Prostate gland (tissue), 2 donors: ENCODE data around the gene TMEM271. TPM values are rescaled to one million over a fixed set of nuclear protein-coding genes. Genes with fewer than 3 reads are reported as not detected.
"Not testable (repeated sequence)": the region's sequence is repeated elsewhere in the genome, so short reads cannot be mapped to it uniquely, and the experiment has no call there.

ENCODE experiments used
- DNase-seq: peaks from one replicate; pipeline ENCODE4 v3.0.0-alpha.2; 2019; ENCODE audit warnings: low spot score
- H3K27ac ChIP-seq, 2 donors: fragments of 200-600 bp; sonication (generic); 2 replicates each; pipeline ENCODE4 v1.5.1; 2017 to 2019
- H3K27me3 ChIP-seq: fragments of 200-600 bp; sonication (generic); replicated peaks from 2 replicates; pipeline ENCODE4 v1.5.1; 2019; ENCODE audit not compliant: insufficient read depth
- H3K36me3 ChIP-seq, 2 donors: fragments of 200-600 bp; sonication (generic); 1 replicate in 1 of 2; 2 replicates in 1 of 2; pipeline versions ENCODE4 v1.5.1 to v1.8.1; 2017 to 2019
- H3K4me1 ChIP-seq: fragments of 200-600 bp; sonication (generic); replicated peaks from 2 replicates; pipeline ENCODE4 v1.5.1; 2019
- H3K4me3 ChIP-seq, 2 donors: fragments of 200-600 bp; sonication (generic); 2 replicates each; pipeline ENCODE4 v1.5.1; 2017 to 2019
- H3K9me3 ChIP-seq: fragments of 200-600 bp; sonication (generic); 2 replicates; pipeline ENCODE4 v1.5.1; 2017
- CTCF ChIP-seq, 4 experiments: fragments of 200-600 bp in 2 of 4; fragments of 450-650 bp in 2 of 4; sonication (generic) in 2 of 4; IDR thresholded peaks; 1 replicate in 3 of 4; 2 replicates in 1 of 4; pipeline ENCODE4 v1.5.1; 2016 to 2019; ENCODE audit warnings: antibody characterized with exemption in 4 of 4, mild to moderate bottlenecking in 2 of 4, moderate library complexity in 2 of 4
- POLR2A ChIP-seq: fragments of 450-650 bp; IDR thresholded peaks from one replicate; pipeline ENCODE4 v1.6.1; 2016; ENCODE audit warnings: antibody characterized with exemption, mild to moderate bottlenecking
- POLR2AphosphoS5 ChIP-seq: sonication (generic); formaldehyde crosslinking; IDR thresholded peaks from one replicate; pipeline ENCODE4 v1.6.1; 2017; ENCODE audit warnings: antibody characterized with exemption
- WGBS: methylation state at CpG from one replicate; pipeline ENCODE4 v1.1.5; 2018; 5-methylcytosine and 5-hydroxymethylcytosine counted together
- intact Hi-C: fragments of 100-400 bp; cut with DNase I; formaldehyde crosslinking; loops from one replicate; pipeline ENCODE4 v1.14.2; 2022
- total RNA-seq, 2 donors: library from RNA; depleted of rRNA; stranded (reverse); fragments of >200 nt; gene quantifications; one replicate each; pipeline ENCODE4 v1.1.0, GENCODE V29; 2016

The TMEM271 gene
- total RNA-seq, 2 donors from 2014 or later = 0.91 TPM; not detected in 1

GRCh38 chr4:601612-602558 is 25.8 kb upstream of the TMEM271 start:
- no peak for DNase-seq
- Histone ChIP-seq H3K27me3 (no peaks in the 10 kb centered on the region), H3K9me3 (no peaks in the 10 kb centered on the region), H3K36me3 (no peaks in the 10 kb centered on the region), H3K27ac (no peak overlapping the region), H3K4me3 (no peak overlapping the region), H3K4me1 (no peaks in the 10 kb centered on the region)
- WGBS = 75% methylated on average over 24 of the region's 24 CpGs
- intact Hi-C loops = no loop called here
- TF ChIP-seq POLR2A (no peak), POLR2AphosphoS5 (no peak)

GRCh38 chr4:600850-601515 is 24.9 kb upstream of the TMEM271 start:
- no peaks in the 10 kb centered on the region for H3K4me1 ChIP-seq

GRCh38 chr4:600166-600565 is 24.1 kb upstream of the TMEM271 start:
- TF ChIP-seq POLR2AphosphoS5 (no peak), CTCF (IDR thresholded peaks at IDR 0.05) (no peak), POLR2A (no peak)
- Histone ChIP-seq H3K9me3 (no peaks in the 10 kb centered on the region), H3K4me3 (no peak overlapping the region), H3K27ac (no peak overlapping the region), H3K27me3 (no peaks in the 10 kb centered on the region), H3K36me3 (no peaks in the 10 kb centered on the region), H3K4me1 (no peaks in the 10 kb centered on the region)
- no peak for DNase-seq
- 80% methylated on average over 6 of the region's 6 CpGs for WGBS
- intact Hi-C loops = no loop called here

More at GRCh38 chr4:600850-601515, 24.9 kb upstream of the TMEM271 start:
- no peak for TF ChIP-seq CTCF (IDR thresholded peaks at IDR 0.05)
- intact Hi-C loops = no loop called here
- H3K9me3 ChIP-seq = no peaks in the 10 kb centered on the region
- H3K27ac ChIP-seq = no peak overlapping the region
- H3K4me3 ChIP-seq = no peak overlapping the region
- WGBS = 60% methylated on average over 11 of the region's 11 CpGs
- DNase-seq = no peak
- H3K27me3 ChIP-seq = no peaks in the 10 kb centered on the region
- H3K36me3 ChIP-seq = no peaks in the 10 kb centered on the region

- no peaks in the 10 kb centered on the region for H3K9me3 ChIP-seq
- no peak for DNase-seq
- 82% methylated on average over 3 of the region's 3 CpGs for WGBS
- no peak overlapping the region for H3K4me3 ChIP-seq
- TF ChIP-seq POLR2A (no peak), CTCF (IDR thresholded peaks at IDR 0.05) (no peak), POLR2AphosphoS5 (no peak)
- intact Hi-C loops = no loop called here
- H3K4me1 ChIP-seq = no peaks in the 10 kb centered on the region
- H3K36me3 ChIP-seq = no peaks in the 10 kb centered on the region
- H3K27me3 ChIP-seq = no peaks in the 10 kb centered on the region
- no peak overlapping the region for H3K27ac ChIP-seq
Measured at GRCh38 chr4:598925-599324, 22.8 kb upstream of the TMEM271 start.

- H3K9me3 ChIP-seq = no peaks in the 10 kb centered on the region
- intact Hi-C loops = no loop called here
- H3K4me1 ChIP-seq = no peaks in the 10 kb centered on the region
- no peak for DNase-seq
- H3K27me3 ChIP-seq = no peaks in the 10 kb centered on the region
- TF ChIP-seq POLR2AphosphoS5 (no peak), CTCF (IDR thresholded peaks at IDR 0.05) (no peak), POLR2A (no peak)
- H3K4me3 ChIP-seq = no peak overlapping the region
- no peak overlapping the region for H3K27ac ChIP-seq
- 66% methylated on average over 5 of the region's 5 CpGs for WGBS
- no peaks in the 10 kb centered on the region for H3K36me3 ChIP-seq
Measured at GRCh38 chr4:592825-593520, 16.9 kb upstream of the TMEM271 start.

GRCh38 chr4:592178-592577 is 16.1 kb upstream of the TMEM271 start:
- H3K4me3 ChIP-seq, H3K27me3 ChIP-seq, intact Hi-C loops, H3K4me1 ChIP-seq, H3K9me3 ChIP-seq, H3K27ac ChIP-seq, DNase-seq, H3K36me3 ChIP-seq: not testable (repeated sequence)
- whole genome bisulfite sequencing = 80% methylated on average over 13 of the region's 13 CpGs
